Activated T-helper 1 cell treated with Interleukin-2 at 50 U/mL for 16 hours (primary cell): ENCODE measurements around the gene SREK1IP1.

ENCODE experiments used
- DNase-seq: peaks from one replicate; pipeline ENCODE4 v3.0.0-alpha.2; 2020; ENCODE audit warnings: low read depth

Gene SREK1IP1

DNA sequence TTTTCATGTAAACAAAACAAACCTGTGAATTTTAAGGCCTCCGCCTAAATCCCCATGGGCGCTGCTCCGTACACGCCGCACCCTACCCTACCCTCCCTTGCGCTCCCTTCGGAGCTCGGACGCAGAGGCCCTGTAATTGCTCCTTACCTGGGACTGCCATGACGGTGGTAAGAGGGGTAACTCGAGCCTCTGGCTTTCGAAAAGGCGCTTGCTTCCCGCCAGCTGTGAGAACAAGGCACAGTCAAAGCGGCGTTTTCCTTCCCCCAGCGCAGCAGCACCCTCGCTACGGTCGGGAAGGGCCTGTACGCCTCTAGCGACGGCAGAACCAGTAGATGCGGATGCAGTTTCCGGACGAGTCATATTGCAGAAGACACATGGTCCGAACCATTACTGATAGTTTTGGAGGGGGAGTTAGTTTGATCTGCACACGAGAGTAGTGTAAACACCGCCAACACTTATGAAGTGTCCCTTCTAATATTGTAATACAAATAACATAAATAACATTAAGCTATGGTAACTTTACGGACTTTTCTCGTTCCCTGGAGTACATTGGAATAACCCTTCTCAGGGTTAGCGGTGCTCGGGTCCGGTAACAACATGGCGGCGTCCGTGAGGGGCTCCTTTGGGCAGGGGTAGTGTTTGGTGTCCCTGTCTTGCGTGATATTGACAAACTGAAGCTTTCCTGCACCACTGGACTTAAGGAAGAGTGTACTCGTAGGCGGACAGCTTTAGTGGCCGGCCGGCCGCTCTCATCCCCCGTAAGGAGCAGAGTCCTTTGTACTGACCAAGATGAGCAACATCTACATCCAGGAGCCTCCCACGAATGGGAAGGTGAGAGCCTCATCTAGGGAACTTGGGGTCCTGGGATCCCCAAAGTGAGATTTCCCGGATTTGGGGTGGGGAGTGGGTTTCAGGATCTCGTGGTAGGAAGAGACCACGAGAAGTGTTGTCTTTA, at the start of gene SREK1IP1, which contains the start of gene CWC27:
TSS of gene SREK1IP1 (minus strand) at position 334 of the 955 bp plus-strand sequence. CDS start at position 160, 174 bp downstream.
TSS of gene CWC27 (plus strand) at position 573 of the 955 bp plus-strand sequence. CDS start at position 790, 217 bp downstream.
- DNase-seq = peak; percentile 55

DNA sequence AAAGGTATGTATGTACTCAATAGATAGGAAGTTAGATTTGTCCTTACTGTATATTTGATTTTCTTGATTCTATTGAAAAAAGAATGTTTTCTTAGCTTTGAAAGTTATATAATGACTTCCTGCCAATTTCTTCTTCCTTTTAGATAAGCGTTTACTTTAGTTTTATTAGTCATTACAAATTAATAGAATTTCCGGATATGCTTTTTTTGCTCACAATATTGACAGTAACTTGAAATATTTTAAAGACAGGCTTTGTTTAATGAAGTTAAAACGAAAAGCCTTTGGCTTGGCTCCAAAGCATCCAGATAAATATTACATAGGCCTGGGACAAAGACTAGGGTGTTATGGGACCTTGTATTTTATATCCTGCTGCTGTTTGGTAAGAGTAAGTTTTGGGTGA, 49.8 kb upstream of the SREK1IP1 start:
- DNase-seq = no peak

DNA sequence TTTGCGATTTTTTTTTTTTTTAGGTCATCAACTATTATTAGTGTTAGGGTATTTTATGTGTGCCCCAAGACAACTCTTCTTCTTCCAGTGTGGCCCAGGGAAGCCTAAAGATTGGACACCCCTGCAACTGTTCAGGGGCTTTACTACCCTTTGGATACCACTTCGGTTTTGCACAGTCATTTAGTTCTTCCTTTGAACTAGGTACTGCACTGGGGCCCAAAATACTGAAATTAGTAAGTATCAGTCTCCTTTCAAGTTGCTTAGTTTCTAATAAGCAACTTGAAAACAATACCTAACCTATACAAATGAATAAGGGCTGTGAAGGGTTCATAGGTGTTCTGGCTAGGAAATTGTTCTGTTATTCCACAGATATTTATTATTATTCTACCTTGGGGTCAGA, 45.6 kb upstream of the SREK1IP1 start:
- DNase-seq = no peak

DNA sequence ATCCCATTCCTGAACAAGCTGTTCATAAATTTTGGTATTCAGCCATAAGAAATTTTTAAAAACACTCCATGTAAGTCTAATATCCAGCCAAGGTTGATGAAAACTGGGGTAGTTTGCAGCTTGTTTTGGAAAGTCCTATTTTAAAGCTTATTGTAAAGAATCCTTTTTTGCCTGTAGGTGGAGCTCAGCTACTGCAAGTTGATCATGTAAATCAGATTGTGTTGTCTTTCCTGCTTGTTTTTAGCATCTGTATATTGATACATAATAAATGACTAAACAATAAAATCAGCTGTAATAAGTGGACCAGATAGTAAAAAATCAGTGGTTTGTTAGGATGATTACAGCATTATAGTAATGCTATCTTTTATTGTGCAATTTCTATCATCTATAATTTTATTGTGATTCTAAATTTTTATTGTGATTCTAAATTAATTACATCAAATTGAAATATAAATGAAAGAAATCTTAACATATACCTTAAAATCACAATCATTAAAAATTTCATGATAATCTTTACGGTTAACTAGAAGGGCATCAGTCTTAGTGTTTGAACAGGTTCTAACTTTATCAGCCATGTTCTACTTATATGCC, 42.7 kb upstream of the SREK1IP1 start:
- no peak for DNase-seq

DNA sequence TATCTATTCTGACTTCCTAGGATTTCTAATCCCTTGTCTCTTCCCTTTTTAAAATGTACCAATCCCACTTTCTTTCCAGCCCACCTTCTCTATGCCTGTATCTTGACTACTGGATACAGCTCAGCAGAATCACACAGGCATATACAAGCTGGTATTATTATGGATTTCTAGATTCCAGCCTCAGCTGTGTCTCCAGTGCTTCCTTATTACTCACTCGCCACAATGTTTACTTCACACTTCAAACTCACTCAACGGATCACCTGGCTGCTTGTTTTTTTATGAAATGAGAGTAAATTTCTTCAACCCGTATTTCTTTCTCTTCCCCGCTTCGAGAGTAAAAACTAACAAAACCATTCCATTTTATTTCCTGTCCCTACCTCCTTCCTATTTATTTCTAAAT, 39.0 kb upstream of the SREK1IP1 start:
- DNase-seq = no peak

DNA sequence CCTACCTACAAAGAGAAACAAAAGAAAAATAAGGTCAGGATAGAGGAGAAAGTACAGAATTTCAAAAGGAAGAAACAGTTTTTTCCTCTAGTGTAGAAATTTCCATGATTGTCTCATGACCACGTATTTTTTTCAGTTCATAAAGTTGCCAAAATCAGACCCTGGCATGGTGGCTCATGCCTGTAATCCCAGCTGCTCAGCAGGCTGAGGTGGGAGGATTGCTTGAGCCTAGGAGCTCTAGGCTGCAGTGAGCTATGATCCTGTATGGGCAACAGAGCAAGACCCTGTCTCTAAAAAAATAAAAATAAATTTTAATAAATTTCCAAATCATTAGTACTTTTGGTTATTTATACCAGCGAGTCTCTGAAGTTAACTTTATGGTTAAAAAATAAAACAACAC, 38.0 kb upstream of the SREK1IP1 start:
- no peak for DNase-seq

DNA sequence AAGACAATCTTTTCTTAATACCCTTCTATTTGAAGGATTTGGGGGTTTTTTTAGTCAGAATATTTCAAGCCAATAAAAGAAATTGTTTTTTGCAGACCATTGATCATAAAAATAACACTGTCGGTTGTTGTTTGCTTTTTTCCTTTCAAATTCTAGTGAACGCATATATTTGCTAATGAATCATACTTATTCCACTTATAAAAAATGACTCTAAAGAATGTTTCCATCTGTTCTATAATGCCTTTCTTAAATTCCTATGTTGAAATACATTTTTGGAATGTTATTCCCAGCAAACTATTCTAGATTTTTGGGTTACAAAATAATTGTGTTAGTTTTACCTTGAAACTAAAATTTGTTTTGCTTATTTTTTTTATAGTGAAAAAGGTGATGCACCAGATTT, 32.4 kb upstream of the SREK1IP1 start:
- no peak for DNase-seq

DNA sequence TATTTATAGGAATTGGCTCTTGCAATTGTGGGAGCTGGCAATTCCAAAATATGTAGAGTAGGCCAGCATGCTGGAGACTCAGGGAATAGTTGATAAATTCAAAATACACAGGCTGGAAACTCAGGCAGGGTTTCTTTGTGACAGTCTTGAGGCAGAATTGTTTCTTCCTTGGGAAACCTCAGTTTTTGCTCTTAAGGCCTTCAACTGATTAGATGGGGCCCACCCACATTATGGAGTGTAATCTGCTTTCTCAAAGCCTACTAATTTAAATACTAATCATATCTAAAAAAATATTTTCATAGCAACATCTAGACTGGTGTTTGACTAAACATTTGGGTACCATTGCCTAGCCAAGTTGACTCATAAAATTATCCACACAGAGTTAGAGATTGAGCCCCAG, 27.8 kb upstream of the SREK1IP1 start:
- DNase-seq = no peak

DNA sequence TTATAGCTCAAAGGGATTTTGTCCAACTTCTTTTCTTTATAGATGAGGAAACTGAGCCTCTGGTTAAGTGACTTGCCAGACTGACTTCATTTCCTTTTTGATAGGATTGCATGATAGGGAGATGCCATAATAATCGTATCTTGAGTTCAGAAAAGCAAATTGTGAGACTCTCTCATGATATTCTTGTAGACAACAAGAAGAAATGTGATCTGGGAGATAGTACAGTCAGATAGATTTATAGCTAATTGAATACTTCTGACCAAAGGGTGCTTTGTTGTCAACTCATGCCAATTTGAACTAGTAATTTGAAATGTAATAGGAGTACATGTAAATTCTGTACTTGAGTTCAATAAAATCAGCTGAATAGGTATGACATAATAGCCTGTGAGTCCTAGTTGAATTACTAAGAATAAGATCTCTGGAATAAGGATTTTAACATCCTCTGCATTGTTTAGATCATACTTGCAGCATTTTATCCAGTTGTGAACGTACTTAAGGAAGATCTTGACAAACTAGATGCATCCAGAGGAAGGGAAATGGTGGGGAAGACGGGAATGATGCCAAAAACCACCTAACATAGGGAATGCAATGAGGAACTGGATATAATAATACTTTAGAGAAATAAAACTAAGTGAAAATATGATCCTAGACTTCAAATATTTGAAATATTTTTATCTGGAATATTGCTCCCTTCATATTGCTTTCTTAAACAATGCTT, 25.7 kb upstream of the SREK1IP1 start:
- no peak for DNase-seq

DNA sequence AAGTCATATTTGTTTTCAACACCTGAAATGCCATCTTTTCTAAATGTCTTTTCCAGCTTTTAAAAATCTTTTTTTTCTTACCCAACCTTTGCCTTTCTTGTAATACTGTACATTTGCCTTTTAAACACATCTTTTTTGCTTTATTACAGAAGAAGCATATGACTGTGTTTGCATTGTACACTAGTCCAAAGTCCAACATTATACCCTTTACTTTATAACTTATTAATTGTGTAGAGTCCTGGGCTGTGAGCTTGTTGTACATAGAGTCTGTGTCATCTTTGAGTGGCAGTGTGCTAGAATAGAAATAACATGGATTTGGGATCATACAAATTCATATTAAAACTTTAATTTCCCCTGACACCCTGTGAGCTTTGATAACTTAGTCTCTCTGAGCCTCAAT, 24.0 kb upstream of the SREK1IP1 start:
- DNase-seq = no peak

DNA sequence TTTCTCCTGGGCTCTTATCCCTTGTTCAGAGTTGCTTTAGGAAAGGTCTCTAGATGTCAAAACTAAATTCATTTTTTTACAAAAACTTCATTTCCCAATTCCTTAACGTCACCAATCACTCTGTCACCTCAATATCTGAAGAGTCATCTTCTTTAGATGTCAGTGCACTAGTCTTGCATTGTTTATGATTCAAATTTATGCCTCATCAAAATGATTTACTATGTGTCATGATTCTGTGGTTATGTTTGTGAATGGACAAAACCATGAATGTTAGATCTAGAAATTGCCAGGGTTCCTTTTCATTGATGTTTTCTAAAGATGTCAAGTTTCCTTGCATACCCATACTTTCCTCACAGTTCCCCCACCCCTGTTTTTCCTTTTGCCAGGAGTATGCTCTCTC, 21.7 kb upstream of the SREK1IP1 start:
- DNase-seq = no peak

DNA sequence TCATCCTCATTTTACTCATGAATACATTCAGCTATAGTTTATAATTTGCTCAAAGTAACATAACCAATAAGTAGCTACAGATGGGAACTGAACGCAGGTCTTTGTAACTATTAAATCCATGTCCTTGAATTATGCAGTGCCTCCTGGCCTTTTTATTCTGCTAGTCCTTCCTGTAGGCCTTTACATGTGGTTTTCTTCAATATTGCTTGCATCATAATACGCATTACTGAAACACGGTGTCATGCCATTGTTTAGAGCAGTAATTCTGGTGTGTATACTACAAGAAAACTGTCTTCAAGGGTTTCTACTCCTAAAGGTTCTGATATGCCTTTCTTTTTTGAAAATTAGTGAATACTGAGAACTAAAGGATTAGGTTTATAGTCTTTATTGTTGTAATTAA, 21.0 kb upstream of the SREK1IP1 start:
- no peak for DNase-seq

DNA sequence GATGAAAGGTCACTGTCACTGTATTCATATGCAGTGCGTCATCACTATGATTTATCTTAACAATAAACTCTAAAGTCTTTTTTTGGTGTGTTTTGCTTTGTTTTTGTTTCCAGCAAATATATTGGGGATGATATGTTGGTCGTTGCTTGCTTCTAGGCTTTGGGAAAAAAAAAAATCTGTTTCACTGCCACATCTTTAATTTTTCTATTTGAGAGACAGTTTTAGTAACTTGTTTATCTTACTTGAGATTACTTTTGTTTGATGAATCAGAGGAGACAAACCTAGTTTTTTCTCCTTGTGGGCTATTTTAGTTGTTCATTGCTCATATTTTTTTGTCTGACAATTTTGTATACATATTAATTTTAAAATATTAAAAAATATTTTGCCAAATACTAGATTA, 19.7 kb upstream of the SREK1IP1 start:
- DNase-seq = no peak

DNA sequence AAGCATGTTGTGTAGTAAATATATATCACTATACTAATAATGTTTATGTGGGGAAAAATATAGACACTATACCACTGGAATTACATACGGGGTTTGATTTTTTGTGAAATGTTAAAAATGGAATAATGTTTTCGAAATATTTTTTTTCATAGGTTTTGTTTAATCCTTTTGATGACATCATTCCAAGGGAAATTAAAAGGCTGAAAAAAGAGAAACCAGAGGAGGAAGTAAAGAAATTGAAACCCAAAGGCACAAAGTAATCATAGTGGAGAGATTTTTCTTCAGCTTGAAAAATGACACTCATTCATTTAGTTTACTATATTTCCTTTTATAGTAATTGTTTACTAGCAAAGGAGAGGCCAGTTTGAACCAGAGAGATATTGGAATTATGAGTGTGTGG, 17.9 kb upstream of the SREK1IP1 start:
- no peak for DNase-seq

DNA sequence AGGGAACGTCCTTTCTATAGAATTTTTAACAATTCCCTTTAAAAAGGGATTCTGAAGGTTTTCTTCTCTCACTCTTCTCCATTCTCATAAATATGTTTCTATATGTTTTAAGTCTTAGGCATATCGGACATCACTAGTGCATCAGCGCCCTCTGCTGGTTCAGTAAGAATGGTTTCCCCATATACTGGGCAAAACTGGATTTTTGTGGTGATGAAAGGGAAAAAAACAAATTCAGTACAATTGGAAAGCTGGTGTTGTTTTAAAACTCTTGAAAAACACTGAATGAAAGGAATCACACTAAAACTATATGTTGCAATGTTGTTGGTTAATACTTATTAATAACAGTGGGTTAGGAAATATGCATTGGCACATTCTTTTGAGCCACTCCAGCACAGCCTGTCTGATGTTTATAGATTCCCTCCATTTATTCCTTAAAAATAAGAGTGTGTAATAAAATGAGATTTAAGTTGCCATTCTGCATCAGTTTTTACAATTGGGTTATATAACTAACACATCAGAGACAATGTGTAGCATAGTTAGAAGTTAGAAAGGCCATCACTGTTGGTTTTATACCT, 16.0 kb upstream of the SREK1IP1 start:
- peak; percentile 42 for DNase-seq

DNA sequence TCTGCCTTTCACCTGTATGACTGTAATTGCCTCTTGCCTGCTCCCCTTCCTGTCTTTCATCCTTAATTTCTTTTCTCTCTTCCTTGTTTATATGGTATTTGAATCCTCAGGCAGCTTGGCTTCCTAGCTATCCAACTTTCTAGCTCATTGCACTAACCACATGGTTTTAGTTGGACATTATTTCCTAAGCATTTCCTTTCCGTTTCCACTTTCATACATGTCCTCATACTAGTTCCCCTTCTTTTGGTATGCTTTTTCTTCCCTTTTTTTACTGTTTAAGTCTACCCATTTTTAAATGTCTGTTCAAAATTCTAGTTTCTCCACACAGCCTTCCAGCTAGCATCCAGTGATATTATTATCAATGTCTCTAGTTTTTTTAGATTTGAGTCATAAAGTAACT, 6.8 kb upstream of the SREK1IP1 start:
- no peak for DNase-seq

DNA sequence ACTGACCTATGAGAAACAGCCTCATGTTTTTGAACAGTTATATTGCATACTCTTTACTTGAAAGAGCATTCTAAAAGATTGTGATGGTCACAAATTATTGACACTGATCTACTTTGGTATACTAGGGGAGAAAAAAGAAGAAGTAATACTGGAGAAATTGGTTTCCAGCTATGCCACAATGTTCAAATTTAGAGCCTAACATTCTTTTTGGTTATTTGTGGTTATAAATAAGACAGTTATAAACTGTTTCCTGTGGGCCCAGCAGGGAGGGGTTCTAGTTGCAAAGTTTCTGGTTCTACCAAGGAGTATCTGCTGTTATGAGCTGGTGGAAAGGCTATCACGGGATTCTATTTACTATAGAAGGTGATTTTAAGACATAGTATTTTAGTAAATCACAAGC, 5.0 kb upstream of the SREK1IP1 start:
- DNase-seq = no peak

DNA sequence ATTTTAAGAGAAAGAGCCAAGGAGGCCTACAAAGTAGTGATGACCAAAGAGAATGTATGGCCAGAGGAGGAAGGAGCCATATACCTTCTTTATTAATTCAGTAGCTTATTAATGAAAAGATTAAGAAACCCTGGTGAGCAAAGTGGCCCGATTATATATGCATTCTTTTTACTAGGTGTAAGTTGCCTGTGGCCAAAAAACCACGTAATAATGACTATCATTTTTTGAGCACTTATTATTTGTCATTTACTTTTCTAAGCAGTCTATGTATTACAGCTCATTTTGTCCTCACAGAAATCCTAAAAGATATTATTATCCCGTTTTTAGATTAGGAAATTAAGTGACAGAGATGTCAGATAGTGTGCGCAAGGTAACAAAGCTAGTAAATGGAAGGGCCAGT, 3.2 kb upstream of the SREK1IP1 start:
- DNase-seq = no peak

DNA sequence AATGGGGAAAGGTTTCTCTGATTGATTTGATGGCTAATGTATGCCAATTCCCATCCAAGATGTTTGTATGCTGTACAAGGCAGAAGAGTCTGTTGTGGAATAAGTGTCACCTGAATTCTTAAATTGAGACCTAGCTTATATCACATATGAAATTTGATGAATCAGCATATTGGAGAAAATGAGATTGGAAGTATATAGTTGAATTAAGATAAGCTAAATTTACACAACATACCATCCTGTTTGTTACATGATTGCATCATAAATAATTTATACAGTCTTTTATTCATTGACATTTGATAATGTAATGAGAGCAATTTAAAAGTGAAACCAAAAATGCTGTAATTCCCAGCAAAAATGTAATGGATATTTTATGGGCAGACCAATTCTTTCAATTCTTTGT, 1.4 kb upstream of the SREK1IP1 start:
- no peak for DNase-seq

DNA sequence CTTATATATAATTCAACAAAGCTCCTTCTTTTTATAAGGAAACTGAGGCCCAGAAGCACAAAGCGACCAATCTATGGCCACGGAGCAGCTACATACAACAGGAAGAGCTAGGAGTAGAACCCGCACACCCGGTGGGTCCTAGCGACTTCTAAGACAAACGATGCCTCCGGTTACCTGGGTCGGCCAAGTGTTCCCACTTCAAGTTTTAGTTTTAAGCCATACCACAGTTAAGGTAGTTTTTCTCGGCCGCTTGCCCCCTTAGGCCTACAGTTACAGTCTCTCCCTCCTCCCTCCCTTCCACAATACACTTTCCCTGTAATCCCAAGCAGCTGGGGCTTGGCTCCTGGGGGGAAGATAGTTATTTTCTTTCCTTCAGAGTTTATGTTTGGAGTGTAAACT, 533 bp downstream of the SREK1IP1 start:
- DNase-seq = no peak

DNA sequence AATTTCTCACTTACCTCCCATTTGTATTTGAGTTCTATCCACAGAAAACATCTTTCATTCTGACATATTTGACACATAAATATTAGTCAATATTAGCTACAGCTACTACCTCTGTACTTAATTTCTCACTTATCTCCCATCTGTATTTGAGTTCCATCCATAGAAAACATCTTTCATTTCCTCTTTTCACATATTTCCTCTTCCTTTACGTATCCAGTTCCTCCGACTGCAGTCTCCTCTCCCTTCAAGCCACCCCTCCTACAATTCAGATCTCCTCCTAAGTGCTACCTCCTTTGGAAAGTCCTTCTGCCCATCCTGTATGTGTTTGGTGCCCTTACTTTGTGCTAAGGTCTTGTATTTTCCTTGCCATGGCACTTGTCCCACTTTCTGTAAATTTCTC, 1.6 kb downstream of the SREK1IP1 start:
- no peak for DNase-seq

DNA sequence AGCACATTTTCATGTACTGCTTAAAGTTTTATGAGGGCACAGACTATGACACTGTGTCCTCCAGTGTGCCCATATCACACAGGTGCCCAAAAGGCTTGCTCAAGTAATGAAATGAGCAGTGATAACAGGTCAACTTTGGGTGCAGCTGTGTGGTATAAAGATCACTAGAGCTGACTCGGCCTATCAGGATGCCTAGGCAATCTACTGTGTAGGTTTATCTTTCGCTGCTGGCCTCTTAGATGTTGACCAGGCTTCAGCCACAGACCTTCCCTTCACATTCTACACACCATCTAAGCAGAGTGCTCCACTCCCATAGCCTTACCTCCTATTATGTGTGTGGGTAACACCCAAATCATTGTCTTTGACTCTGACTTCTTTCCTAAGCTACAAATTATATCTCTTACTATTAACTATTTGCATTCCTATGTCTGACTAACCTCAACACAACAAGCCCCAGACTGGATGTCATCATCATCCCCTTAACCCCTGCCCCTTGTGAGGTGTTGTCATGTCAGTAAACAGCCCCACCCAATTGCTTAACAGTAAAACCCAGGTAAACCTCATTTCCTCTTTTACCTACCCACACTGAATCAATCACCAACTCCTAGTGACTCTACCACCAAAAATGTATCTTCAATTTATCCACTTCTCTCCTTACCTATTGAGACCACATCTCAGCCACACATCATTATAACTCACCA, 2.5 kb downstream of the SREK1IP1 start:
- DNase-seq = no peak
